Omental fat pad (tissue), 4 donors: ENCODE results near the gene GAD1. TPM values are rescaled to one million over a fixed set of nuclear protein-coding genes. Genes with fewer than 3 reads are reported as not detected.

ENCODE experiments used
- ATAC-seq: fragments of 150-250 bp; one replicate; pipeline ENCODE4 v1.9.1; 2016; ENCODE audit warnings: mild to moderate bottlenecking, moderate library complexity; ENCODE audit not compliant: low FRiP score
- DNase-seq: peaks from one replicate; pipeline ENCODE4 v3.0.0-alpha.2; 2019; ENCODE audit warnings: low spot score
- total RNA-seq, 4 donors: library from RNA; depleted of rRNA; stranded (reverse); fragments of >200 nt; gene quantifications; one replicate each; pipeline ENCODE4 v1.1.0, GENCODE V29; 2016
- TF ChIP-seq, protein P1 (sequence below), 3 donors: fragments of 450-650 bp; IDR thresholded peaks; one replicate each; pipeline ENCODE4 v1.5.1; 2016 to 2017; ENCODE audit warnings: antibody characterized with exemption in 3 of 3, mild to moderate bottlenecking in 3 of 3, moderate library complexity in 2 of 3

Gene GAD1
- under 1 TPM in 1 of 4 donors, not detected in 3; 0.31 TPM for total RNA-seq

DNA sequence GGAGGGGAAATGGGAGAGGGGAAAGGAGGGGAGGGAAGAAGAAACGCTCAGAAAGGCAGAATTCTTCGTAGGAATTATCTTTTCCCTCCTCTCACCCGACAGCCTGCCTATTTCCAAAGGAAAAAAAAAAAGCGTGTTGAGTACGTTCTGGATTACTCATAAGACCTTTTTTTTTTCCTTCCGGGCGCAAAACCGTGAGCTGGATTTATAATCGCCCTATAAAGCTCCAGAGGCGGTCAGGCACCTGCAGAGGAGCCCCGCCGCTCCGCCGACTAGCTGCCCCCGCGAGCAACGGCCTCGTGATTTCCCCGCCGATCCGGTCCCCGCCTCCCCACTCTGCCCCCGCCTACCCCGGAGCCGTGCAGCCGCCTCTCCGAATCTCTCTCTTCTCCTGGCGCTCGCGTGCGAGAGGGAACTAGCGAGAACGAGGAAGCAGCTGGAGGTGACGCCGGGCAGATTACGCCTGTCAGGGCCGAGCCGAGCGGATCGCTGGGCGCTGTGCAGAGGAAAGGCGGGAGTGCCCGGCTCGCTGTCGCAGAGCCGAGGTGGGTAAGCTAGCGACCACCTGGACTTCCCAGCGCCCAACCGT is at the start of gene GAD1:
TSS of gene GAD1 (plus strand) at position 384 of the 589 bp plus-strand sequence. CDS start 1,705 bp downstream, outside the sequence.
- TF ChIP-seq, protein P1, sequence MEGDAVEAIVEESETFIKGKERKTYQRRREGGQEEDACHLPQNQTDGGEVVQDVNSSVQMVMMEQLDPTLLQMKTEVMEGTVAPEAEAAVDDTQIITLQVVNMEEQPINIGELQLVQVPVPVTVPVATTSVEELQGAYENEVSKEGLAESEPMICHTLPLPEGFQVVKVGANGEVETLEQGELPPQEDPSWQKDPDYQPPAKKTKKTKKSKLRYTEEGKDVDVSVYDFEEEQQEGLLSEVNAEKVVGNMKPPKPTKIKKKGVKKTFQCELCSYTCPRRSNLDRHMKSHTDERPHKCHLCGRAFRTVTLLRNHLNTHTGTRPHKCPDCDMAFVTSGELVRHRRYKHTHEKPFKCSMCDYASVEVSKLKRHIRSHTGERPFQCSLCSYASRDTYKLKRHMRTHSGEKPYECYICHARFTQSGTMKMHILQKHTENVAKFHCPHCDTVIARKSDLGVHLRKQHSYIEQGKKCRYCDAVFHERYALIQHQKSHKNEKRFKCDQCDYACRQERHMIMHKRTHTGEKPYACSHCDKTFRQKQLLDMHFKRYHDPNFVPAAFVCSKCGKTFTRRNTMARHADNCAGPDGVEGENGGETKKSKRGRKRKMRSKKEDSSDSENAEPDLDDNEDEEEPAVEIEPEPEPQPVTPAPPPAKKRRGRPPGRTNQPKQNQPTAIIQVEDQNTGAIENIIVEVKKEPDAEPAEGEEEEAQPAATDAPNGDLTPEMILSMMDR (IDR thresholded peaks at IDR 0.05): no peak
- DNase-seq (no peak), ATAC-seq (peak; percentile 46)

DNA sequence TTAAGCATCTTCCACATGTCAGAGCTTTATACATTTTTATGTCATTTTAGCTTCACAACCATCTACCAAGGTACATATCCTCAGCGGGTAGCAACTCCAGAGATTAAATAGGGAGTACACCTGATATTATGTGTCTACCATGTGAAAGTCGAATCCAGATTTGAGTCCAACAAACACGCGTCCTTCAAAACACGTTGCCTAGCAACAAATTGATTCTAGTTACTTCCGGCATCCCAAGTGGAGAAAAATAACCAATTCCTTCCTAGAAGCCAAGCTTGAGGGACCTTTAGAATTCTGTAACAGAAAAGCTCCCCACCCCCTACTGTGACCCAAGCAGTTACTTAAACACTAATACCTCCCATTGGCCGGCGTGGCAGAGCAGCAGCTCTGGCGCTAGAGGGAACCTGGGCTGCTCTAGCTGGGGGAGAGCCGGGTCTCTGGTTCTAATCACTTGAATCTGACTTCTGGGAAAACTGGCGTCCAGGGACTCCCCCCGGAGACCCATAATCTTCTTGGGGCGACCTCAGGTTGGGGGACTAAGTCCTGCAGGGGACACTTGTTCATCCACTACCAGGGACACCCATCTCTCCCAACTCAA is 46.6 kb upstream of the GAD1 start, which contains the start of gene ERICH2:
TSS of gene ERICH2 (plus strand) at position 371 of the 598 bp plus-strand sequence. CDS start 304 bp downstream, outside the sequence.
- ATAC-seq (peak; percentile 67), DNase-seq (no peak)
- TF ChIP-seq, protein P1 (IDR thresholded peaks at IDR 0.05): no peak

- DNase-seq (no peak), ATAC-seq (peak; percentile 90)
- TF ChIP-seq, protein P1 (IDR thresholded peaks at IDR 0.05): no peak
Measured at GRCh38 chr2:170770606-170771420, 45.9 kb upstream of the GAD1 start.

- no peak for DNase-seq
- TF ChIP-seq, protein P1 (IDR thresholded peaks at IDR 0.05): no peak
- no peak for ATAC-seq
Measured at GRCh38 chr2:170771421-170771937, 45.2 kb upstream of the GAD1 start.

- TF ChIP-seq, protein P1 (IDR thresholded peaks at IDR 0.05): no peak
- no peak for DNase-seq
- no peak for ATAC-seq
Measured at GRCh38 chr2:170772295-170772694, 44.4 kb upstream of the GAD1 start.

DNA sequence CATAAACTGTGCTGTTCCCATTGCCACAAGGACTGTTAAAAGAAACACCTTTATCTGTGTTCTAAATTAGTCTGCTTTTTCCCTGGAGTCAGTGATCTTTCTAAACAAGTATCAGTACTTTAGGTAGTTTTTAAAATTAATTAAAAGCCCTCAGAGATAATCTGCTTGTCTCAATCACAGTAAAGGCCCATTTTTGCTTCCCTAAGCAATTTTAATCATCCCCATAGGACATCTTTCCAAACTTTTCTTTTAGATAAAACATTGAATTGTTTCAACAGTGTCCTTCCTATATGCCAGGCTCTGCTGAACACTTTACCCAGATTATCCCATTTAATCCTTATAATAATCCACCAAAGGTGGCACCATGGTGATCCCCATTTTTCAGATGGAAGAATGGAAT is 42.6 kb upstream of the GAD1 start:
- no peak for ATAC-seq
- TF ChIP-seq, protein P1 (IDR thresholded peaks at IDR 0.05): no peak

More for the DNA sequence above, 42.6 kb upstream of the GAD1 start:
- no peak for DNase-seq
